ENCODE results near the gene PIGU.

DNA sequence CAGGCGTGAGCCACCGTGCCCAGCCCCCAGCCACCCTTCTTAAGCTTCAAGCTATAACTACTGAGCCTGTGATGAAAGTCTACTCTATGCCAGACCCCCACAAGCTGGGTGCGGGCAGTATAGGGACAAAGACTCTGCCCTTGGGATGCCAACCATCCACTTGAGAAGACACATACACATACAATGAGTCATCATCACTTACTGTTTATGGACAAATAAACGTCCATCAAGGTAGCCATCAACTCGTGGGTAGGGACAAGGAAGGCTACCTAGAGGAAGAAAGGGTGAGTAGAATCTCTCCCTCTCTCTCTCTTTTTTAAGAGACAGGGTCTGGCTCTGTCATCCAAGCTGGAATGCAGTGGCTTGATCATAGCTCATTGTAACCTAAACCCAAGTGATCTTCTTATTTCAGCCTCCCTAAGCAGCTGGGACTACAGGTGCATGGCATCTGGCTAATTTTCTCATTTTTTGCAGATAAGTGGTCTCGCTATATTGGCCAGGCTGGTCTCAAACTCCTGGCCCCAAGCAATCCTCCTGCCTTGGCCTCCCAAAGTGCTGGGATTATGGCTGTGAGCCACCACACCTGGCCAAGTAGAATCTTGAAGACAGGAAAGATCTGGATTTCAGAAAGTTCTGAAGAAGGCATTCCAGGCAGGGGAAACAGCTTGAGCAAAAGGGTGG lies 24.7 kb upstream of the PIGU start:
- no peak for TF ChIP-seq EZH2 (IDR thresholded peaks at IDR 0.05)
- TF ChIP-seq, protein P1, sequence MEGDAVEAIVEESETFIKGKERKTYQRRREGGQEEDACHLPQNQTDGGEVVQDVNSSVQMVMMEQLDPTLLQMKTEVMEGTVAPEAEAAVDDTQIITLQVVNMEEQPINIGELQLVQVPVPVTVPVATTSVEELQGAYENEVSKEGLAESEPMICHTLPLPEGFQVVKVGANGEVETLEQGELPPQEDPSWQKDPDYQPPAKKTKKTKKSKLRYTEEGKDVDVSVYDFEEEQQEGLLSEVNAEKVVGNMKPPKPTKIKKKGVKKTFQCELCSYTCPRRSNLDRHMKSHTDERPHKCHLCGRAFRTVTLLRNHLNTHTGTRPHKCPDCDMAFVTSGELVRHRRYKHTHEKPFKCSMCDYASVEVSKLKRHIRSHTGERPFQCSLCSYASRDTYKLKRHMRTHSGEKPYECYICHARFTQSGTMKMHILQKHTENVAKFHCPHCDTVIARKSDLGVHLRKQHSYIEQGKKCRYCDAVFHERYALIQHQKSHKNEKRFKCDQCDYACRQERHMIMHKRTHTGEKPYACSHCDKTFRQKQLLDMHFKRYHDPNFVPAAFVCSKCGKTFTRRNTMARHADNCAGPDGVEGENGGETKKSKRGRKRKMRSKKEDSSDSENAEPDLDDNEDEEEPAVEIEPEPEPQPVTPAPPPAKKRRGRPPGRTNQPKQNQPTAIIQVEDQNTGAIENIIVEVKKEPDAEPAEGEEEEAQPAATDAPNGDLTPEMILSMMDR (IDR thresholded peaks at IDR 0.05) = no peak
- TF ChIP-seq EZH2phosphoT487 (IDR thresholded peaks at IDR 0.05) = no peak
